Epithelial cell of proximal tubule (primary cell): ENCODE results near the gene DLGAP4. TPM values are rescaled to one million over a fixed set of nuclear protein-coding genes. Genes with fewer than 3 reads are reported as not detected.

Experiments used
- DNase-seq: peaks from one replicate; pipeline ENCODE4 v3.0.0-alpha.2; 2011; ENCODE audit warnings: low read depth
- H3K4me3 ChIP-seq: 2 replicates; pipeline ENCODE4 v1.5.1; 2011; ENCODE audit warnings: low read depth, mild to moderate bottlenecking, low read length
- total RNA-seq: library from RNA; depleted of rRNA; stranded (reverse); fragments of >200 nt; gene quantifications from 2 replicates; pipeline ENCODE4 v1.2.3, GENCODE V29; 2015
- TF ChIP-seq, protein P1 (sequence below): conservative IDR thresholded peaks from 2 replicates; pipeline ENCODE4 v1.5.1; 2012; ENCODE audit warnings: low read depth, mild to moderate bottlenecking, low read length

Gene DLGAP4
- total RNA-seq, 1 donor from 2014 or later = 41.4 TPM

DNA sequence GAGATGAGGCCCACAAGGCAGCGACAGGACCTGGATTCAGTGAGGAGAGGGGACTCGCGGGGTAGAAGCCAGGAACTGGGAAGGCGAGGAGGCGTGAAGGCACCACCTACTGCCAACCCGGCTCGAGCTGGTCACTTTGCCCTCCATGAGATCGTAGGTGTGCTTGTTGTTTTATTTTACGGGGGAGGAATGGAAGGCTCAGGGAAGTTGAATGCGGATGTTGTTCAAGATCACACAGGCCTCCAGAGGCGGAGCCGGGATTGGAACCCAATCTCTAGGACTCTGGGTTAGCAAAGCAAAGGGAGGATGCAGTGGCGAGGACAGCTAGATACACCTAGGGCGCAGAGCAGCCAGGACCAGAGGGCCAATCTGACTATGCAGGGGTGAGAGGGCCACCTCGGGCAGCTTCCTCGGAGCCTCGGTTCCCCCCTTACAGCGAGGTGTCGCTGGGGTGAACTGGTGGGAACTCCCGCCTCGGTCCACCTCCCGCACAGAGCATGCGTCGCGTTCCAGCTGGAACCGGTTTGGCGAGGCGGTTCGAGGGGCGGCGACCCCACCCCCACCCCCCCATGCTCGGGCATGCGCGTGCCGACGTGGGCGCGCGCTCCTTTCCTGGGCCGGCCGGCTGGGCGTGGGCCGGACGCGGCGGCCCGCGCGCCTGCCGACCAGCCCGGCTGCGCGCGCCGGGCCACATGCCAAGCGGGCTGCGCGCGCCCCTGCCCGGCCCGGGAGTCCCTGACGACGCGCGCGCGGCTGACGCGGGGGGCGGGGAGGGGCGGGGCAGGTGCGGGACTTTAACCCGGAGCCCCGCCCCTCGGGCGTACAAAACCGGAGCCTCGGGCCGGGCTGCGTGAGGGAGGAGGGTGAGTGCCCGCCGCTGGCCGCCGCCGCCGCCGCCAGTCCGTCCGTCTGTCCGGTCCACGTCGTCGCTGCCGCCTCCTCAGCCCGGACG, 154.8 kb downstream of the DLGAP4 start:
- H3K4me3 ChIP-seq = peak overlapping the region; percentile 54
- TF ChIP-seq, protein P1, sequence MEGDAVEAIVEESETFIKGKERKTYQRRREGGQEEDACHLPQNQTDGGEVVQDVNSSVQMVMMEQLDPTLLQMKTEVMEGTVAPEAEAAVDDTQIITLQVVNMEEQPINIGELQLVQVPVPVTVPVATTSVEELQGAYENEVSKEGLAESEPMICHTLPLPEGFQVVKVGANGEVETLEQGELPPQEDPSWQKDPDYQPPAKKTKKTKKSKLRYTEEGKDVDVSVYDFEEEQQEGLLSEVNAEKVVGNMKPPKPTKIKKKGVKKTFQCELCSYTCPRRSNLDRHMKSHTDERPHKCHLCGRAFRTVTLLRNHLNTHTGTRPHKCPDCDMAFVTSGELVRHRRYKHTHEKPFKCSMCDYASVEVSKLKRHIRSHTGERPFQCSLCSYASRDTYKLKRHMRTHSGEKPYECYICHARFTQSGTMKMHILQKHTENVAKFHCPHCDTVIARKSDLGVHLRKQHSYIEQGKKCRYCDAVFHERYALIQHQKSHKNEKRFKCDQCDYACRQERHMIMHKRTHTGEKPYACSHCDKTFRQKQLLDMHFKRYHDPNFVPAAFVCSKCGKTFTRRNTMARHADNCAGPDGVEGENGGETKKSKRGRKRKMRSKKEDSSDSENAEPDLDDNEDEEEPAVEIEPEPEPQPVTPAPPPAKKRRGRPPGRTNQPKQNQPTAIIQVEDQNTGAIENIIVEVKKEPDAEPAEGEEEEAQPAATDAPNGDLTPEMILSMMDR = no peak
- DNase-seq = no peak

DNA sequence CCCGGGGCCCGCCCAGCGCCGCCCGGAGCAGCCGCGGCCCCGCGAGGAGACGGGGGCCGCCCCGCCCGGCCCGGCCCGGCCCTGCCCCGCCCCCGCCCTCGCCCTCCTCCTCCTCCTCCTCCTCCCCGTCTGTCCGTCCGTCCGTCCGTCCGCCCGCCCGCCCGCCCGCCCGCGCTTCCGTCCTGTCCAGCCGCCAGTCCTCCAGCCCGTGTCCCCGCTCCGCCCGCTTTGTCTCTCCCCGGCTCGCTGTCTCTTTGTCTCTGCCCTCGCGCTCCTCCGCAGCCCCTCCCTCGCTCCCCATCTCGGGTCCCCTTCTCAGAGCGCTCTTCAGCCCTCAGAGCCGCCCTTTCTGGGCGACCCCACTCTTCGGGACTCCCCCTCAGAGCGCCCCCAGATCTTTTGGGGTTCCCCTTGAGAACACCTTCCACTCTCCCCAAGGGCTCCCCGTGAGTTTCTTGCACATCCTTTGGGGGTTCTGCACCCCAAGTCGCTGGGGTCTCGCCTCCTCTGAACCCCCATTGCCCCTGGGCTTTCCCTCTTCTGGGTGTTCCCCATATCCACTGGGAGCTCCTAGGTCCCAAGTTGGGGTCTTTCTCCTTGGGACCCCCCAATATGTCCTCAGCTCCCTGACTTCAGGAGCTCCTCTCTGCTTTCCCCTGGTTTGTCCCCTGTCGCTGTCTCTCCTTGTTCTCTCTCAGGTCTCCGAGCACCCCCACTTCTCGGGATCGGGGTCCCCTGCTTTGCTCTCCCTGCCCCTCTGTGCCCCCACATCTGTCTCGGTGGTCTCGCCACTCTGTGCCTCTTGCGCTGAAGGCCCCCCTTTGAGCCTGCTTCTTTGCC, 155.7 kb downstream of the DLGAP4 start:
- no peak for DNase-seq
- peak overlapping the region; percentile 88 for H3K4me3 ChIP-seq
- TF ChIP-seq, protein P1 = no peak

DNA sequence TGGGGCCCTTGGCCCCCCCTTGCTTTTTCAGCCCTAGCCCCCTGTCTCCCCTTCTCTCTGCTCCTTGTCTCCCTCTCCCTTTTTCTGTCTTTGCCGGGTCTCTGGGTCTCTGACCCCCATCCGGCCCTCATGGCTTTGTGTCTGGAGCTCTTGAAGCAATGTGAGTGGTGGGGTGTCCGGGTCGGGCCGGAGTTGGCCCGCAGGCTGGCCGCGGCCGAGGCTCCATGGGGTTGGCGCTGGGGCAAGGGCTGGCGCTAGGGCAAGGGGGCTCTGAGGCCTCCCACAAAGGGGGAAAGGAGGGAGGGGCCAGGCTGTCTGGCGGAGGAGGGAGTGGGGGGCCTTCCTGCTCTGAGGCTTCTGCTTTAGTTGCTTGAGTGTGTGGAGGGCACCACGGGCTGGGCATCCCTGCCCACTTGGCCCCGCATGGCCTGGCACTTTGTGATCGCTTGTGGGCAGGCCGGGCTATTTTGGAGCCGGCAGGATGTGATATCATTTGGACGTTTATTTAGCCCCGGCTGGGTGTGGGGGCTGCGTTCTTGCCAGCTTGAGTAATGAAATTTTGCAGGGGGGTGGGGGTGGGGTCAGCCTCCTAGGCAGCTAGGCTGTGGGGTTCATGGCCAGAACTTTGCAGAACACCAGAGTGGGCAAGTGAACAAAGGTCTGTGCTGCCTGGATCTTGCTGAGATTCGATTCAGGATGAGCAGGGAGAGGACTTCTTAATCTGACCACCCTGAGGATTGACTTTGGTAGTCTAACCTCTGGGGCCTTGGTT, 156.5 kb downstream of the DLGAP4 start:
- DNase-seq = no peak
- peak overlapping the region; percentile 88 for H3K4me3 ChIP-seq

DNA sequence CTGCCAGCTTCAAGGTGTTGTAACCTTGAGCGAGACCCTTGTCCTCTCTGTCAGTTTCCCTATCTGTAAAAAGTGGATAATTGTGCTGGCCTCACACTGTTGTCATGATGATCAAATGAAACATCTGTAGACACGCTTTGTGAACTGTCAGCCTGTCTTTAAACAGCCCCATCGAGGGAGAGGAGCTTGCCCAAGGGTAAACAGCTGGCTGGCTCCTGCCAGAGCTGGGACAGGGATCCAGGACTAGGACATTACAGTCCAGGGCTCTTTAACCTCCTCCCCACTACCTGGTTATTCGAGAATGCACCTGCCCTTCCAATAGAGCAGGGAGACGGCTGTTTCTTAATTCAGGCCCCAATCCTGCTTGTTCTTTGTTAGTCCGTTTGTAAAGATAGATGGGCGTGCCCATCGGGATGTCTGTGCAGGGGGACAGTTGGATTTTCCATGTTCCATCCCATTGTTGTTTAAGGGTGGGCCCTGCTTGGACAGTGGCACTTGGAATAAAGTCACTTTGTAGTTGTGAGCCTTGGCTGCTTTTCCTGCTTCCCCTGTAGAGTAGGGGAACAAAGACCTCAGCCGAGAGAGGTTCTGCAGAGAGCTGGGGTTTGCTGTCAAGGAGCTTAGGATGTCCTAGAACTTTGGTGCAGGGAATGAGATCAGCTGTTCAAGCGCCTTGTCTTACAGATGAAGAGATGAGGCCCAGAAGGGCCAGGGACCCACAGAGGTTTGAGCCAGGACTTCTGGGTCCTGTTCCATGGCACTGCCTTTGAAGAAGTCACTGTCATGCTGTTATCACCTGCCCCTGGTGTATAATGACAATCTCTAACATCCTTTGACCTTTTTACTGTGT, 157.3 kb downstream of the DLGAP4 start:
- H3K4me3 ChIP-seq = peak overlapping the region; percentile 88
- TF ChIP-seq, protein P1 = no peak
- no peak for DNase-seq

More for the DNA sequence above, 156.5 kb downstream of the DLGAP4 start:
- TF ChIP-seq, protein P1 = no peak

DNA sequence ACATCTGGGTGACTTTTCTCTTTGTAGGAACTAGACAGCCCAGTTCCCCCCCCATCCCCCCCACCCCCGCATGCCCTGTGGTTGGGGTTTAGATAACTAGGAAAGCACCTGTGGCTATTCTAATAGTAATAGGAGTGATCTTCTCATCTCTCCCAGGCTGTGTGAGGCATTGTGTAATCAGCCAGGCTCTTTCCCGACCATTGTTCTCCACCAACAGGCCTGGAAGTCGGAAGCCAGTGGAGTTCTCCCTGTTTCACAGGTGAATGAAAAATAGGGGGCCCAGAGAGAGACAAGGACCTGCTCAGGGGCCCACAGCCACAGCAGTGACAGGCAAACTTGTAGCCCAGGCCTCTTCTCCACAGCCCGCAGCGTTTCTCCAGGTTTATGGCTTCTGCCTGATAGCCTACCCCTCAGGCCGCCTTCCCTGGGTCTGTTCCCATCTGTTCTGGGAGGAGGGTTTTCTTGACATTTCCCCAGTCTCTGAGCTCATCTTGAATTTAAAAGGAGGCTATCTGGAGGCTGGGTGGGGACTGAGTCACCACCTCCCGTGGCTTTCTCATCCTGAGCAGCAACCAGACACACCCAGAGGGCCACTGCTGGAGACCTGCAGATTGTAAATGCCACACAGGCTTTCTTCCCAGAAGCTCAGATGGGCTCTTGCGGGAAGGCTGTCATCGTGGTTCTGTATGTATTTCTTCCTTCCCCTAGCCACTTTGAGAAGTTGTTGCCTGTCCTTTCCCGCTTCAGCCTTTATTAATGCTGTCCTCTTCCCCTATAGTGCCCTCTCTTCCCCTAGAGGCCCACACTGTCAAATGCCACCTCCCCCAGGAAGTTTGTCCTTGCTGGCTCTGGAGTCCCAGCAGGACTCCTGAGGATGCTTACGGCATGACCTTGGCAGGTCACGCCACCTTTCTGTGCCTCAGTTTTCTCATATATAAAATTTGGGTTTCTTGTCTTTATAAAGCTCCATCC, 159.3 kb downstream of the DLGAP4 start:
- TF ChIP-seq, protein P1 = no peak
- H3K4me3 ChIP-seq = no peak overlapping the region
- DNase-seq = no peak
